PFSK-1 (cell line): ENCODE data around the gene HES5.

Source experiments
- POLR2AphosphoS5 ChIP-seq: IDR thresholded peaks from 2 replicates; pipeline ENCODE4 v1.6.1; 2012; ENCODE audit warnings: low read depth, mild to moderate bottlenecking, control low read depth, low read length, moderate library complexity
- TF ChIP-seq, protein P1 (sequence below), 2 experiments: IDR thresholded peaks; 2 replicates each; pipeline versions ENCODE4 v1.6.1 to v1.8.0; 2011 to 2012; ENCODE audit warnings: low read depth in 2 of 2, low read length in 2 of 2, control low read depth in 1 of 2, inconsistent platforms in 1 of 2, mild to moderate bottlenecking in 1 of 2, moderate library complexity in 1 of 2; ENCODE audit not compliant: insufficient read depth in 1 of 2

DNA sequence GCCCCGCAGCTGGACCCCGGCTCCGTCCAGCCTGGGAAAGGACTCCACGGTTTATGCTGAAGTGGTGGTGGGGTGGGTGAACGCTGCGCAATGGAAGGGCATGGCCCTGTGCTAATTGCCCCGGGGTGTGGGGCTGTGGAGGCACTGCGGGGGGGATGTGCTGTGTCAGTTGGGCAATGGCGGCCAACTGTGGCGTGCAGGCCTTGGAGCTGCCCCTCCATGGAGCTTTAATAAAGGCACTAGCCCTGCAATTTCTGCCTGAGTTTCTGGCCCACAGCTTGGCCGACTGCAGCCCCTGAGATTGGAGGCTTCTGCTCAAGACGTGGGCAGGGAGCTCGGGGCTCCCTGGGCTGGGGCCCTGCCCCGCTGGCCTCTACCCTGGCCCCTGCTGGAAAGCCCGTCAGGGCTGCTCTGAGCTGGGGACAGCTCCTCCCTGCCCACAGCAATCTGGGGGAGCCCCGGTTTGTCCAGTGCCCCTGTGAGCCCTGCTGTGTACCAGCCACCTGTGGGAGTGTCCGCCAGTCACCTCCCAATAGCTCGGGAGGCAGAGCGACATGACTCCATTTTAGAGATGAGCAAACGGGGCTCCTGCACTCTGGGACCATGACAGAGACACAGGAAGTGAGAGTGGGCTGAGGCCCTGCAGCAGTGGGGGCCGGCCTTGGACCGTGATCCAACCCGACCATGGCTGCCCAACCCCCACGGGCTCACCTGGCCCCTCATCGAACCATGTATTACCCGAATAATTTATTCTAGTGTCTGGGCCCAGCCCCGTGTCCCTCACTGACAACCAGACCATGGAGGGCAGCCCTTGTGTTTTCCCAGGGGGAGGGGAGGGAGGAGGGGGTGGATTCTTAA is 17.4 kb upstream of the HES5 start:
- TF ChIP-seq POLR2AphosphoS5: no peak
- TF ChIP-seq, protein P1, sequence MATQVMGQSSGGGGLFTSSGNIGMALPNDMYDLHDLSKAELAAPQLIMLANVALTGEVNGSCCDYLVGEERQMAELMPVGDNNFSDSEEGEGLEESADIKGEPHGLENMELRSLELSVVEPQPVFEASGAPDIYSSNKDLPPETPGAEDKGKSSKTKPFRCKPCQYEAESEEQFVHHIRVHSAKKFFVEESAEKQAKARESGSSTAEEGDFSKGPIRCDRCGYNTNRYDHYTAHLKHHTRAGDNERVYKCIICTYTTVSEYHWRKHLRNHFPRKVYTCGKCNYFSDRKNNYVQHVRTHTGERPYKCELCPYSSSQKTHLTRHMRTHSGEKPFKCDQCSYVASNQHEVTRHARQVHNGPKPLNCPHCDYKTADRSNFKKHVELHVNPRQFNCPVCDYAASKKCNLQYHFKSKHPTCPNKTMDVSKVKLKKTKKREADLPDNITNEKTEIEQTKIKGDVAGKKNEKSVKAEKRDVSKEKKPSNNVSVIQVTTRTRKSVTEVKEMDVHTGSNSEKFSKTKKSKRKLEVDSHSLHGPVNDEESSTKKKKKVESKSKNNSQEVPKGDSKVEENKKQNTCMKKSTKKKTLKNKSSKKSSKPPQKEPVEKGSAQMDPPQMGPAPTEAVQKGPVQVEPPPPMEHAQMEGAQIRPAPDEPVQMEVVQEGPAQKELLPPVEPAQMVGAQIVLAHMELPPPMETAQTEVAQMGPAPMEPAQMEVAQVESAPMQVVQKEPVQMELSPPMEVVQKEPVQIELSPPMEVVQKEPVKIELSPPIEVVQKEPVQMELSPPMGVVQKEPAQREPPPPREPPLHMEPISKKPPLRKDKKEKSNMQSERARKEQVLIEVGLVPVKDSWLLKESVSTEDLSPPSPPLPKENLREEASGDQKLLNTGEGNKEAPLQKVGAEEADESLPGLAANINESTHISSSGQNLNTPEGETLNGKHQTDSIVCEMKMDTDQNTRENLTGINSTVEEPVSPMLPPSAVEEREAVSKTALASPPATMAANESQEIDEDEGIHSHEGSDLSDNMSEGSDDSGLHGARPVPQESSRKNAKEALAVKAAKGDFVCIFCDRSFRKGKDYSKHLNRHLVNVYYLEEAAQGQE (IDR thresholded peaks at IDR 0.05; ENCODE audit: insufficient read depth in 1 of 2, low read depth in 2 of 2, low read length in 2 of 2): no peak
